Astrocyte (in vitro differentiated cells and primary cell): ENCODE measurements around the gene SOBP.

Experiments
- CTCF ChIP-seq: IDR thresholded peaks from 2 replicates; pipeline ENCODE4 v1.5.1; 2011; ENCODE audit warnings: low read depth, mild to moderate bottlenecking, inconsistent platforms, low read length, moderate library complexity; ENCODE audit not compliant: insufficient read depth
- EZH2 ChIP-seq: IDR thresholded peaks from 2 replicates; pipeline ENCODE4 v1.6.1; 2012; ENCODE audit warnings: mild to moderate bottlenecking, low read length, inconsistent platforms; ENCODE audit not compliant: insufficient read depth

GRCh38 chr6:107642861-107643328, 153.0 kb downstream of the SOBP start:
- TF ChIP-seq CTCF (no peak), EZH2 (no peak)
